Ishikawa (cell line): Measurements from ENCODE around the gene GGT6.

Experiments
- CEBPB ChIP-seq: IDR thresholded peaks from 2 replicates; pipeline ENCODE4 v1.6.1; 2012
- CREB1 ChIP-seq: IDR thresholded peaks from 2 replicates; pipeline ENCODE4 v1.6.1; 2012; ENCODE audit warnings: low read depth
- EGR1 ChIP-seq: IDR thresholded peaks from 2 replicates; pipeline ENCODE4 v1.6.1; 2012
- EP300 ChIP-seq: IDR thresholded peaks from 2 replicates; pipeline ENCODE4 v1.6.1; 2012; ENCODE audit warnings: borderline replicate concordance
- FOXM1 ChIP-seq: IDR thresholded peaks from 2 replicates; pipeline ENCODE4 v1.6.1; 2012; ENCODE audit warnings: low read depth, borderline replicate concordance
- NFIC ChIP-seq: IDR thresholded peaks from 2 replicates; pipeline ENCODE4 v1.6.1; 2012
- RAD21 ChIP-seq: IDR thresholded peaks from 2 replicates; pipeline ENCODE4 v1.6.1; 2012; ENCODE audit warnings: low read depth
- TAF1 ChIP-seq: IDR thresholded peaks from 2 replicates; pipeline ENCODE4 v1.6.1; 2012; ENCODE audit warnings: low read depth, mild to moderate bottlenecking
- TCF12 ChIP-seq: IDR thresholded peaks from 2 replicates; pipeline ENCODE4 v1.6.1; 2012; ENCODE audit warnings: low read depth
- TEAD4 ChIP-seq: IDR thresholded peaks from 2 replicates; pipeline ENCODE4 v1.6.1; 2012
- YY1 ChIP-seq: IDR thresholded peaks from 2 replicates; pipeline ENCODE4 v1.6.1; 2012; ENCODE audit warnings: low read depth
- ZBTB7A ChIP-seq: IDR thresholded peaks from 2 replicates; pipeline ENCODE4 v1.6.1; 2012; ENCODE audit warnings: low read depth
- TF ChIP-seq, protein P1 (sequence below): IDR thresholded peaks from 2 replicates; pipeline ENCODE4 v1.6.1; 2012; ENCODE audit warnings: low read depth, mild to moderate bottlenecking
- TF ChIP-seq, protein P2 (sequence below): IDR thresholded peaks from 2 replicates; pipeline ENCODE4 v1.6.1; 2012
- TF ChIP-seq, protein P3 (sequence below): IDR thresholded peaks from 2 replicates; pipeline ENCODE4 v1.6.1; 2012

The GGT6 gene

DNA sequence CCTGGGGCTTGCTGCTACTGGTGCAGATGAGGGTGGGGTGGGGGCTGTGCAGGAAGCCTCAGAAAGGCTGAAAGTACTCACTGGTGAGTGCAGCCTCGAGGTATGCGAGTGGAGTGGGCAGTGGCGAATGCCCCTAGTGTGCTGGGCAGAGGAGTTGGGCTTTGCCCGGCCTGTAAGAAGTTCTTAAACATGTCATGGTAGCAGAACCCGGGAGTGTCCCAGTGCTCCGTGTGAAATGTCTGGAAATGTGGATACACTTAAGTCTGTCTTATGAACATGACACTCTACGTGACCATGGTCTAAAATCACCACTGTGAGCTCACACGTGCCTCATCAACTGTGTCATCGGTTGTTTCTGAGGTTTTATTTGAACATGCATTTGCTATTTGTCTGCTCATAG lies 25.7 kb upstream of the GGT6 start:
- no peak for TF ChIP-seq EGR1
- TF ChIP-seq CEBPB: no peak
- no peak for TF ChIP-seq YY1
- TF ChIP-seq, protein P1, sequence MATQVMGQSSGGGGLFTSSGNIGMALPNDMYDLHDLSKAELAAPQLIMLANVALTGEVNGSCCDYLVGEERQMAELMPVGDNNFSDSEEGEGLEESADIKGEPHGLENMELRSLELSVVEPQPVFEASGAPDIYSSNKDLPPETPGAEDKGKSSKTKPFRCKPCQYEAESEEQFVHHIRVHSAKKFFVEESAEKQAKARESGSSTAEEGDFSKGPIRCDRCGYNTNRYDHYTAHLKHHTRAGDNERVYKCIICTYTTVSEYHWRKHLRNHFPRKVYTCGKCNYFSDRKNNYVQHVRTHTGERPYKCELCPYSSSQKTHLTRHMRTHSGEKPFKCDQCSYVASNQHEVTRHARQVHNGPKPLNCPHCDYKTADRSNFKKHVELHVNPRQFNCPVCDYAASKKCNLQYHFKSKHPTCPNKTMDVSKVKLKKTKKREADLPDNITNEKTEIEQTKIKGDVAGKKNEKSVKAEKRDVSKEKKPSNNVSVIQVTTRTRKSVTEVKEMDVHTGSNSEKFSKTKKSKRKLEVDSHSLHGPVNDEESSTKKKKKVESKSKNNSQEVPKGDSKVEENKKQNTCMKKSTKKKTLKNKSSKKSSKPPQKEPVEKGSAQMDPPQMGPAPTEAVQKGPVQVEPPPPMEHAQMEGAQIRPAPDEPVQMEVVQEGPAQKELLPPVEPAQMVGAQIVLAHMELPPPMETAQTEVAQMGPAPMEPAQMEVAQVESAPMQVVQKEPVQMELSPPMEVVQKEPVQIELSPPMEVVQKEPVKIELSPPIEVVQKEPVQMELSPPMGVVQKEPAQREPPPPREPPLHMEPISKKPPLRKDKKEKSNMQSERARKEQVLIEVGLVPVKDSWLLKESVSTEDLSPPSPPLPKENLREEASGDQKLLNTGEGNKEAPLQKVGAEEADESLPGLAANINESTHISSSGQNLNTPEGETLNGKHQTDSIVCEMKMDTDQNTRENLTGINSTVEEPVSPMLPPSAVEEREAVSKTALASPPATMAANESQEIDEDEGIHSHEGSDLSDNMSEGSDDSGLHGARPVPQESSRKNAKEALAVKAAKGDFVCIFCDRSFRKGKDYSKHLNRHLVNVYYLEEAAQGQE: no peak
- no peak for TF ChIP-seq RAD21
- no peak for TF ChIP-seq NFIC
- TF ChIP-seq CREB1: no peak
- TF ChIP-seq ZBTB7A: no peak

DNA sequence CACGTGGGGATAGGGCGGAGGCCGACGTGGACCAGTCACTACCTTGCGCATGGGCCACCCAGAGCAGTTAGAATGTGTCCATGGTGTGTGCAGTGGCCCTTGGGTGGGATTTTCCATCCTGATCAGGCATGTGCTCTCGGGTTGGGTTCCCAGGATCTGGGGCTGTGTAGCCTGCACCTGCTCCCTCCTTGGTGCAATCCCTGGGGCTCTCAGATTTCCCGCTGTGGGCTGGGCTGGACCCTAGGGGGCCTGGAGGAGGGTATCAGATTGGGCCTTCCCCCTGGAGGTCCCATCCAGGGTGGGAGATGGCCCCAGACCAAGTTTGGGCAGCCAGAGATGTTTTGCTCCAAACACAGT lies 25.2 kb upstream of the GGT6 start:
- TF ChIP-seq, protein P1: no peak
- no peak for TF ChIP-seq TAF1
- TF ChIP-seq ZBTB7A: no peak
- no peak for TF ChIP-seq TCF12
- TF ChIP-seq, protein P2, sequence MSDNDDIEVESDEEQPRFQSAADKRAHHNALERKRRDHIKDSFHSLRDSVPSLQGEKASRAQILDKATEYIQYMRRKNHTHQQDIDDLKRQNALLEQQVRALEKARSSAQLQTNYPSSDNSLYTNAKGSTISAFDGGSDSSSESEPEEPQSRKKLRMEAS: no peak
- TF ChIP-seq CREB1: no peak
- TF ChIP-seq EP300: no peak
- no peak for TF ChIP-seq EGR1
- TF ChIP-seq CEBPB: no peak
- TF ChIP-seq YY1: no peak

DNA sequence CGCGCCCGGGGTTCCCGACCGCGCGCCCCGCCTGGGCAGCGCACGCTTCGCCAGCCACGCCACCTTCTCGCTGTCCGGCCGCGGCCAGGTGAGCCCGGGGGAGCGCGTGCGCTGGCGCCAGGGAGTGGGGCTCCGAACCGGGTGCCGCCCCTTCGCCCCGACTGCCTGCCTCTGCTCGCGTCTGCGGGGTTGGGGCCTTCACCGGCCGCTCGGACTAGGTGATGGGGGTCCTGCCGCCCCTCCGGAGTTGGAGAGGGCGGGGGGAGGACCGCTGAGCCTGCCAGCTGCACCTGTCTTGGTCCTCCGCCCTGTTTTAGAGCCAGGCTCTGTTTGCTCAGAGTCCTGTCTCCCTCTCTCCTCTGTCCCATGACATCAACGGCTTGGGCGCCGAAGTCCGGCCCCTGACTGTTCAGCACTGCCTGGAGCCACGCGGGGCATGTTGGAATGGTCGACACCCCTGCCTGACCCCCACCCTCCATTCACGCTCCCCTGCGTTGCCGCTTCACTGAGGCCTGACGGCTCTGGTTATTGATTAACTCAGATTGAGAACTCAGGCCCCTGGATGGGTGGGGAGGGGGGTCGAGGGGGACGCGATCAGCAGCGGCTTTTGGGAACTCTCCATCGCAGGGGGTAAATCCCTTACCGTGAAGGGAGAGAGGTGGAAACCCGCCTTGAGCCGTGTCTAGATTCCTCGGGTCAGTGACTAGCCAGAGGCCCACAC lies 24.7 kb upstream of the GGT6 start:
- TF ChIP-seq, protein P3, sequence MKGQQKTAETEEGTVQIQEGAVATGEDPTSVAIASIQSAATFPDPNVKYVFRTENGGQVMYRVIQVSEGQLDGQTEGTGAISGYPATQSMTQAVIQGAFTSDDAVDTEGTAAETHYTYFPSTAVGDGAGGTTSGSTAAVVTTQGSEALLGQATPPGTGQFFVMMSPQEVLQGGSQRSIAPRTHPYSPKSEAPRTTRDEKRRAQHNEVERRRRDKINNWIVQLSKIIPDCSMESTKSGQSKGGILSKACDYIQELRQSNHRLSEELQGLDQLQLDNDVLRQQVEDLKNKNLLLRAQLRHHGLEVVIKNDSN: no peak

DNA sequence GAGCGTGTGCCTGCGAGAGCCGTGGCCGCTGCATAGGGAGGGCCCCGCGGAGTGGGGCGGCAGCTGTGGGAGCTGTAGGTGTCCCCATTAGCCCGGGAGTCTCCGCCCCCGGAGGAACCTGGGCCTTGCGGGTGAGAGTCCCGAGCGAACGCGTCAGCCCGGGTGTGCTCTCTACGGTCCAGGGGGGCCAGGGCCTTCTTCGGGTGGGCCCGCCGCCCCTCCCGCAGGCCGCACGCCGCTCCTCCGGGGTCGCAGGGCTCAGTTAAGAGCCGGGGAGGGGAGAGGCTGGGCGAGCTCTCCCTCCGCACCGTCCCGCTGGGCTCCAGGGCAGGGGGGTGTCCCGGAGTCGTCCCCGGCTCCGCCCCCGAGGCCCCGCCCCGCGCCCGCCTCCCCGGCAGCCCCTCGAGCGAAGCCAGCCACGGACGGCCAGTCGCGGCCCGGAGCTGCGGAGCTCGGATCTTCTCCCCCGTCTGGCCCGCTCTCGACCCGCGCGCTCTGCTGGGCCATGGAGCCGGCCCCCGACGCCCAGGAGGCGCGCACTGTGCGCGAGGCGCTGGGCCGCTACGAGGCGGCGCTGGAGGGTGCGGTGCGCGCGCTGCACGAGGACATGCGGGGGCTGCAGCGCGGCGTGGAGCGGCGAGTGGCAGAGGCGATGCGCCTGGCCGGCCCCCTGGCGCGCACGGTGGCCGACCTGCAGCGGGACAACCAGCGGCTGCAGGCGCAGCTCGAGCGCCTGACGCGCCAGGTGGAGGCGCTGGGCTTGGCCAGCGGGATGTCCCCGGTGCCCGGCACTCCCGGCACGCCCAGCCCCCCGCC lies 23.9 kb upstream of the GGT6 start, which contains the start of gene SMTNL2:
TSS of gene SMTNL2 (plus strand) at position 429 of the 816 bp plus-strand sequence. CDS start at position 506, 77 bp downstream.
- TF ChIP-seq, protein P2: peak; percentile 72; the same call in 1 of the 2 replicates
- peak; percentile 70; the same call in 1 of the 2 replicates for TF ChIP-seq ZBTB7A
- no peak for TF ChIP-seq CEBPB

DNA sequence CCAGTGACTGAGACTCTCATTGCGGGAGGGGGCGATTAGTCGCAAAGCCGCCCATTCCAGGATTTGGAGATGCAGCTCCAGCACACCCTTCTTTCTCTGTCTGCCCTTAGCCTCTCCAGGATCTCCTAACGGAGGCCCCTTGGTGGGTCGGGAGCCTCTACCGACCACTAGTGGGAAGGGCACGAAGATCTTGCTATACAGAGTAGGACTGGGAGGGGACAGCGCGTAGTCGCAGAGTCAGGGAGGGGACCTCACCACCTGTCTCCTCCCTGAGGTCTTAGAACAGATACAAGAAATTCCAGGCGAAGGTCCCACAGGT lies 23.4 kb upstream of the GGT6 start:
- TF ChIP-seq TAF1: no peak
- TF ChIP-seq, protein P2: no peak
- no peak for TF ChIP-seq YY1
- no peak for TF ChIP-seq EGR1
- TF ChIP-seq CEBPB: no peak
- TF ChIP-seq FOXM1: no peak
- no peak for TF ChIP-seq TEAD4
- no peak for TF ChIP-seq CREB1
- TF ChIP-seq EP300: no peak
- no peak for TF ChIP-seq ZBTB7A
- TF ChIP-seq, protein P3: no peak
- TF ChIP-seq, protein P1: no peak
- TF ChIP-seq TCF12: no peak
- no peak for TF ChIP-seq NFIC
- TF ChIP-seq RAD21: no peak
